ENCODE data around the gene ATRX.
"Not testable (repeated sequence)": the region's sequence is repeated elsewhere in the genome, so short reads cannot be mapped to it uniquely, and the experiment has no call there.

ATRX gene

DNA sequence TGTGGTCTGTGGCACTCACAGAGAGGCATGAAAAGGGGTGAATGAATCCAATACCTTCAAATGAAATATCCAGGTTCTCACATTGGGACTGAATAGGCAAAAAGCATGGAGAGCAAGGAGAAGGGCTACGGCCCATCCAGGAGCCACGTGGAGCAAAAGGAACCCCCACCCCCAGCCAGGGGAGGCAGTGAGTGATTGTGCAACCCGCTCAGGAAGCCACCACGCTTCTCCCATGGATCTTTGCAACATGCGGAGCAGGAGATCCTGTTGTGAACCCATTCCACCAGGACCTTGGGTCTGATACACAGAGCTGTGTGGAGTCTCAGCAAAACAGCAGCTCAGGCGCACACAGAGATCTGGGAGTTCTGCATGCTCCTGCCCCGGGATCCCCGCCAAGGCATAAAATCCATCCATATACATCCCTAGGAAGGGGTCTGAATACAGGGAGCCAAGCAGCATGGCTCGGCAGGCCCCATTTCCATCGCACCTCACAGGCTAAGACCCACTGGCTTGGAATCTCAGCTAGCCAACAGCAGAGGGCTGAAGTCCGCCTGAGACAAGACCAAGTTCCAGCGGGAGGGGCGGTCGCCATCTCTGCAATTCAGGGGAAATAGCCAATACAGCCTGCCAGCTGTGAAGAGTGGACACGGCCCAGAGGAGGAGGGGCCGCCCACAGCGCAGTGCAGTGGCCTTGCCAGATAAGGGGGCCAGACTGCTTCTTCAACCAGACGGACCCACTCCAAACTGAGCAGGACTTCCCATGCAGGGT, 258.6 kb downstream of the ATRX start:
- Histone ChIP-seq H3K27ac (ENCODE audit: low read length) (no peak overlapping the region), H3K9me3 (ENCODE audit: control insufficient read depth, low read depth, low read length) (peaks cover 20% of the 10 kb centered on the region), H3K4me3 (ENCODE audit: low read length) (no peak overlapping the region), H3K9ac (ENCODE audit: low read length) (no peak overlapping the region), H3K4me1 (ENCODE audit: control insufficient read depth, low read depth, low read length) (no peaks in the 10 kb centered on the region), H3K36me3 (ENCODE audit: control insufficient read depth, low read depth, low read length) (peaks cover 3% of the 10 kb centered on the region), H3K27me3 (ENCODE audit: control insufficient read depth, insufficient read depth, low read length) (no peaks in the 10 kb centered on the region)

DNA sequence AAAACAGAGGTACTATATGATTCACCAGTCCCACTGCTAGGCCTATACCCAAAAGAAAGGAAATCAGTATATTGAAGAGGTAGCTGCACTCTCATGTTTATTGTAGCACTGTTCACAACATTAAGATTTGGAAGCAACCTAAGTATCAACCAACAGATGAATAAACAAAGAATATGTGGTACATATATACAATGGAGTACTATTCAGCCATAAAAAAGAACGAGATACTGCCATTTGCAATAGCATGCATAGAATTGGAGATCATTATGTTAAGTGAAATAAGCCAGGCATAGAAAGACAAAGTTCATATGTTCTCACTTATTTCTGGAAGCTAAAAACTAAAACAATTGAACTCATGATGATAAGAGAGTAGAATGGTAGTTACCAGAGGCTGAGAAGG, 266.3 kb downstream of the ATRX start:
- Histone ChIP-seq H3K36me3 (ENCODE audit: control insufficient read depth, low read depth, low read length) (peaks cover 11% of the 10 kb centered on the region), H3K9me3 (ENCODE audit: control insufficient read depth, low read depth, low read length) (peaks cover 15% of the 10 kb centered on the region), H3K27me3 (ENCODE audit: control insufficient read depth, insufficient read depth, low read length) (no peaks in the 10 kb centered on the region), H3K4me3 (ENCODE audit: low read length) (no peak overlapping the region), H3K4me1 (ENCODE audit: control insufficient read depth, low read depth, low read length) (no peaks in the 10 kb centered on the region), H3K9ac (ENCODE audit: low read length) (no peak overlapping the region), H3K27ac (ENCODE audit: low read length) (no peak overlapping the region)

DNA sequence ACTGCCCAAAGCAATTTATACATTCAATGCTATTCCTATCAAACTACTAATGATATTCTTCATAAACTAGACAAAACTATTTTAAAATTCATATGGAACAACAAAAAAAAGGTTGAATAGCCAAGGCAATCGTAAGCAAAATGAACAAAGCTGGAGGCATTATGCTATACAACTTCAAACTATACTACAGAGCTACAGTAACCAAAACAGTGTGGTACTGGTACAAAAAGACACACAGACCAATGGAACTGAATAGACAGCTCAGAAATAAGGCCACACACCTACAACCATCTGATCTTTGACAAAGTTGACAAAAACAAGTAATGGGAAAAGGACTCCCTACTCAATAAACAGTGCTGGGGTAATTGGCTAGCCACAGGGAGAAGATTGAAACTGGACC, 271.8 kb downstream of the ATRX start:
- Histone ChIP-seq H3K4me1 (ENCODE audit: control insufficient read depth, low read depth, low read length) (no peaks in the 10 kb centered on the region), H3K27me3 (ENCODE audit: control insufficient read depth, insufficient read depth, low read length) (no peaks in the 10 kb centered on the region), H3K27ac (ENCODE audit: low read length) (no peak overlapping the region), H3K4me3 (ENCODE audit: low read length) (no peak overlapping the region), H3K9ac (ENCODE audit: low read length) (no peak overlapping the region), H3K9me3 (ENCODE audit: control insufficient read depth, low read depth, low read length) (peaks cover 14% of the 10 kb centered on the region), H3K36me3 (ENCODE audit: control insufficient read depth, low read depth, low read length) (no peaks in the 10 kb centered on the region)

DNA sequence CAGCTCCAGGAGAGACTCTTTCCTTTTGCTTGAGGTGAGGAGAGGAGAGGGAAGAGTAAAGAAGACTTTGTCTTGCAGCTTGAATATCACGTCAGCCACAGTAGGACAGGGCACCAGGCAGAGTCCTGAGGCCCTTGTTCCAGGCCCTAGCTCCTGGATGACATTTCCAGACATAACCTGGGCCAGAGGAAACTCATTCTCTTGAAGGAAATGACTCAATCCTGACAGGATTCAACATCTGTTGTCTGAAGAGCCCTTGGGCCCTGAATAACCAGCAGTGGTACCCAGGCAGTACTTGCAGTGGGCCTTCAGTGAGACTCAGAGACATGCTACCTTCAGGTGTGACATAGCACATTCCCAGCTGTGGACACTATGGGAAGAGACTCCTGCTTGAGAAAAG, 276.0 kb downstream of the ATRX start:
- no peaks in the 10 kb centered on the region for H3K4me1 ChIP-seq (ENCODE audit: control insufficient read depth, low read depth, low read length)
- no peaks in the 10 kb centered on the region for H3K27me3 ChIP-seq (ENCODE audit: control insufficient read depth, insufficient read depth, low read length)
- peaks cover 17% of the 10 kb centered on the region for H3K9me3 ChIP-seq (ENCODE audit: control insufficient read depth, low read depth, low read length)
- no peak overlapping the region for H3K27ac ChIP-seq (ENCODE audit: low read length)
- H3K4me3 ChIP-seq (ENCODE audit: low read length), result no peak overlapping the region
- peaks cover 12% of the 10 kb centered on the region for H3K36me3 ChIP-seq (ENCODE audit: control insufficient read depth, low read depth, low read length)
- H3K9ac ChIP-seq (ENCODE audit: low read length), result no peak overlapping the region

DNA sequence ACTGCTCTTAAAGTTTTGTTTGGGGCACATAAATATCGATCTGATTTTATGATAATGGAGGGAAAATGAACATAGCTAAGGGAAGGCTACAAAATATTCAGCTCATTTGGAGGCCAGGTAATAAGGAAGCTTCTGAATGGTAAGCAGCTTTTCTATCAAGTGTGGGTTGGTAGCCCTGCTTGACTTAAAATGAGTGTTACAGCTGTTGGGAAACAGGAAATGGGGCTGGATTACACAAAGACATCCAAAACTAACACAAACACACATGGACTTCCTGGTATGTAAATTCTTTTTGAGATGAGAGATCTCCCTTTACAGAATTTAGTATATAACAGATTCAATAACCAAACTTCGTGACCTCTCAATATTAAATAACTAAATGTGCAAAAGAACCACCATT, 280.8 kb downstream of the ATRX start:
- no peak overlapping the region for H3K27ac ChIP-seq (ENCODE audit: low read length)
- H3K27me3 ChIP-seq (ENCODE audit: control insufficient read depth, insufficient read depth, low read length), result no peaks in the 10 kb centered on the region
- H3K9ac ChIP-seq (ENCODE audit: low read length), result no peak overlapping the region
- no peak overlapping the region for H3K4me3 ChIP-seq (ENCODE audit: low read length)
- H3K36me3 ChIP-seq (ENCODE audit: control insufficient read depth, low read depth, low read length), result peaks cover 12% of the 10 kb centered on the region
- H3K4me1 ChIP-seq (ENCODE audit: control insufficient read depth, low read depth, low read length), result no peaks in the 10 kb centered on the region
- peaks cover 7% of the 10 kb centered on the region for H3K9me3 ChIP-seq (ENCODE audit: control insufficient read depth, low read depth, low read length)

DNA sequence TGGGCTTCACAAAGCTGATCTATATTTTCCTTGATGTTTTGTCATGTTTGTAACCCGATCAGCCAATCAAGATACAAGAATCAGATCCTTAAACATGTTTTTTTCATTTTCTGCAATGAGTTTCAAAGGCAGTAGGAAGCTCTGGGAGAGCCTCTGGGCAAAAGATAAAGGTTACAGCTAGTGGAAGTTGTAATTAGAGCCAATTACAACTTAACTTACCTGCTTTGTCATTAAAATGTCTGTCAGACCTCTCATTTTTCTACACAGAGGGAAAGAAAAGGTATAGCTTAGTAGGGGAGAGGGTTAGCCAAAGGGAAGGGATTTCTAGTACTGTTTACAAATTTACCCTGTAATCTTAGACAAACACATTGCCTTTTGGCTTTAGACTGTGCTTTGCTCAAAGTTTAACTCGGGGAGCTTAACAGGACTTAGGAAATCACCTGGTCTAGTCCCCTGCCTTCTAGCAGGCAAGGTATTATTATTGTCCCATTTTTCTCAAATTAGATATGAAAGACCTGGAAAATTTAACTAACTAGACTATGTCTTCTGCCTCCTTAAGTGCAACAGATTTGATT, 283.0 kb downstream of the ATRX start:
- Histone ChIP-seq H3K27ac (ENCODE audit: low read length) (no peak overlapping the region), H3K27me3 (ENCODE audit: control insufficient read depth, insufficient read depth, low read length) (no peaks in the 10 kb centered on the region), H3K9me3 (ENCODE audit: control insufficient read depth, low read depth, low read length) (peaks cover 3% of the 10 kb centered on the region), H3K4me3 (ENCODE audit: low read length) (no peak overlapping the region), H3K4me1 (ENCODE audit: control insufficient read depth, low read depth, low read length) (no peaks in the 10 kb centered on the region), H3K36me3 (ENCODE audit: control insufficient read depth, low read depth, low read length) (peaks cover 8% of the 10 kb centered on the region), H3K9ac (ENCODE audit: low read length) (no peak overlapping the region)

DNA sequence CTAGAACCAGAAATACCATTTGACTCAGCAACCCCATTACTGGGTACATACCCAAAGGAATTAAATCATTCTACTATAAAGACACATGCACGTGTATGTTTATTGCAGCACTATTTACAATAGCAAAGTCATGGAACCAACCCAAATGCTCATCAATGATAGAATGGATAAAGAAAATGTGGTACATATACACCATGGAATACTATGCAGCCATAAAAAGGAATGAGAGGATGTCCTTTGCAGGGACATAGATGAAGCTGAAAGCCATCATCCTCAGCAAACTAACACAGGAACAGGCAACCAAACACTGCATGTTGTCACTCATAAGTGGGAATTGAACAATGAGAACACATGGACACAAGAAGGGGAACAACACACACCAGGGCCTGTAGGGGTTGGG, 285.9 kb downstream of the ATRX start:
- not testable (repeated sequence) for H3K4me3 ChIP-seq (ENCODE audit: low read length); H3K36me3 ChIP-seq (ENCODE audit: control insufficient read depth, low read depth, low read length); H3K27me3 ChIP-seq (ENCODE audit: control insufficient read depth, insufficient read depth, low read length); H3K4me1 ChIP-seq (ENCODE audit: control insufficient read depth, low read depth, low read length); H3K9me3 ChIP-seq (ENCODE audit: control insufficient read depth, low read depth, low read length); H3K27ac ChIP-seq (ENCODE audit: low read length); H3K9ac ChIP-seq (ENCODE audit: low read length)

DNA sequence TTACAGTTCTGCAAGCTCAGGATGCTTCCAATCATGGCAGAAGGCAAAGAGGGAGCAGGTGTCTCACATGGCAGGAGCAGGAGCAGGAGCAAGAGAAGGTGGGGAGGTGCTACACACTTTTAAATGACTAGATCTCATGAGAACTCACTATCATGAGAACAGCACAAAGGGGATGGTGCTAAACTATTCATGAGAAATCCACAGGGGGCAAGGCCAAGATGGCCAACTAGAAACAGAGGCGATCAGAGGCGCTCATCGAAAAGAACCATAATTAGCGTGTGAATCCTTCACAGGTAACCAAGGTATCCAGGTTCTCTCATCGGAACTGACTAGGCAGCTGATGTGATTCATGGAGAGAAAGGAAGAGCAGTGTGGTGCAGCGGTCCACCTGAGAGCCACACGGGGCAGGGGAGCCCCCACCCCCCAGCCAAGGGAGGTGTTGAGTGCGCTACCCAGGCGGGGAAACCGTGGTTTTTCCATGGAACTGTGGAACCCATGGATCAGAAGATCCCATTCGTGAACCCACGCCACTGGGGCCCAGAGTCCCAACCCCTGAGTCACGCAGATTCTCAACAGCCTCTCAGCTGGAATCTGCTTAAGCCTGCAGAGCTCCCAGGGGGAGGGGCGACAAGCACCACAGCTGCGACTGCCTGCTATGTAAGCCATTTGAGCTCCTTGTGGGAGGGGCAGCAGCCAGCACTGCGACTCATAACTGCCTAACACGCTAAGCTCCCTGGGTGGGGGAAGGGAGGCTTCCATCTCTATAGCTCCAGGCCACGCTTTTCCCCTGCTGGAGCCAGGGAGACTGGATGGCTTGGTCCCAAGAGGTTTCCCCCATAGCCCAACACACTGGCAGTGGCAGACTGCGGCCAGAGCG, 292.1 kb downstream of the ATRX start:
- Histone ChIP-seq H3K27ac (ENCODE audit: low read length) (no peak overlapping the region), H3K4me3 (ENCODE audit: low read length) (no peak overlapping the region), H3K4me1 (ENCODE audit: control insufficient read depth, low read depth, low read length) (no peaks in the 10 kb centered on the region), H3K9me3 (ENCODE audit: control insufficient read depth, low read depth, low read length) (peaks cover 12% of the 10 kb centered on the region), H3K36me3 (ENCODE audit: control insufficient read depth, low read depth, low read length) (no peaks in the 10 kb centered on the region), H3K9ac (ENCODE audit: low read length) (no peak overlapping the region), H3K27me3 (ENCODE audit: control insufficient read depth, insufficient read depth, low read length) (no peaks in the 10 kb centered on the region)

DNA sequence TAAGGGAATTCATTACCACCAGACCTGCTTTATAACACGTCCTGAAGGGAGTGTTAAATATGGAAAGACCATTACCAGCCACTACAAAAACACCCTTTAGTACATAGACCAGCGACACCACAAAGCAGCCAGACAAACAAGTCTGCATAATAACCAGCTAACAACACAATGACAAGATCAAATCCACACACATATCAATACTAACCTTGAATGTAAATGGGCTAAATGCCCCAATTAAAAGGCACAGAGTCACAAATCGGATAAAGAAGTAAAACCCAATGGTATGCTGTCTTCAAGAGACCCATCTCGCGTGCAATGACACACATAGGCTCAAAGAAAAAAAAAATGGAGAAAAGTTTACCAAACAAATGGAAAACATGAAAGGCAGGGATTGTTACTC, 302.0 kb downstream of the ATRX start:
- Histone ChIP-seq H3K36me3 (ENCODE audit: control insufficient read depth, low read depth, low read length) (no peaks in the 10 kb centered on the region), H3K27me3 (ENCODE audit: control insufficient read depth, insufficient read depth, low read length) (no peaks in the 10 kb centered on the region), H3K9ac (ENCODE audit: low read length) (no peak overlapping the region), H3K27ac (ENCODE audit: low read length) (no peak overlapping the region), H3K4me1 (ENCODE audit: control insufficient read depth, low read depth, low read length) (no peaks in the 10 kb centered on the region), H3K9me3 (ENCODE audit: control insufficient read depth, low read depth, low read length) (peaks cover 14% of the 10 kb centered on the region), H3K4me3 (ENCODE audit: low read length) (no peak overlapping the region)

DNA sequence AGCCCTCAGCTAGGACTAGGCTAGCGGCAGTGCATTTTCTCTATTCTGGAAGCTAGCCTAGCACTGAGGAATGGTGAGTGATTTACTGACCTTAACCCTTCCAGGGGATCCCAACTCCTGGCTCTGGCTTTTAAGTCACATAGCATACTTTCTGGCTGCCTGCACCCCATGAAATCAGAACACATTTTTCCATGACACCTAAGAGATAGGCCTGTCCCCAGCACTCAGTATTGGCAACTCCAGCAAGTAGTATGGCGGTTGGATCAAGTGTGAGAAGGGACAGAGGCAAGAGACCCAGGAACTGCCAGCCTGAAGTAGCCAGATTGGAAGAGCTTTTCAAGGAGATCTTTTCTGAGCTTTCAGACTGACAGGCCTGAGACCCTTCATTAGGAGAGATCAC, 330.6 kb downstream of the ATRX start:
- Histone ChIP-seq H3K27me3 (ENCODE audit: control insufficient read depth, insufficient read depth, low read length) (no peaks in the 10 kb centered on the region), H3K9ac (ENCODE audit: low read length) (no peak overlapping the region), H3K4me1 (ENCODE audit: control insufficient read depth, low read depth, low read length) (no peaks in the 10 kb centered on the region), H3K27ac (ENCODE audit: low read length) (no peak overlapping the region), H3K36me3 (ENCODE audit: control insufficient read depth, low read depth, low read length) (no peaks in the 10 kb centered on the region), H3K4me3 (ENCODE audit: low read length) (no peak overlapping the region), H3K9me3 (ENCODE audit: control insufficient read depth, low read depth, low read length) (peaks cover 26% of the 10 kb centered on the region)
